IPS-NIHi7 (cell line): Measurements from ENCODE around the gene SDHA.
"Not testable (repeated sequence)": the region's sequence is repeated elsewhere in the genome, so short reads cannot be mapped to it uniquely, and the experiment has no call there.

Experiments
- DNase-seq: peaks from one replicate; pipeline ENCODE4 v3.0.0; 2012; ENCODE audit warnings: mixed read lengths; ENCODE audit errors: extremely low spot score

The SDHA gene

DNA sequence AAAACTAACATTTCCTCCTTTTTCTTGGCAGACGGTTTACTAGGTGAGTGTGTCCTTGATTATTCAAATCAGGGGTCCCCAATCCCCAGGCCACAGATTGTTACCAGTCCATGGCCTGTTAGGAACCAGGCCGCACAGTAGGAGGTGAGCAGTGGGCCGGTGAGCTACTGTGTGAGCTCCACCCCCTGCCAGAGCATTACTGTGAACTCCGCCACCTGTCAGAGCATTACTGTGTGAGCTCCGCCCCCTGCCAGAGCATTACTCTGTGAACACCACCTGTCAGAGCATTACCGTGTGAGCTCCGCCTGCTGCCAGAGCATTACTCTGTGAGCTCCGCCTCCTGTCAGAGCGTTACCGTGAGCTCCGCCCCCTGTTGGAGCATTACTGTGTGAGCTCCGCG is 39.0 kb downstream of the SDHA start:
- DNase-seq, result no peak

DNA sequence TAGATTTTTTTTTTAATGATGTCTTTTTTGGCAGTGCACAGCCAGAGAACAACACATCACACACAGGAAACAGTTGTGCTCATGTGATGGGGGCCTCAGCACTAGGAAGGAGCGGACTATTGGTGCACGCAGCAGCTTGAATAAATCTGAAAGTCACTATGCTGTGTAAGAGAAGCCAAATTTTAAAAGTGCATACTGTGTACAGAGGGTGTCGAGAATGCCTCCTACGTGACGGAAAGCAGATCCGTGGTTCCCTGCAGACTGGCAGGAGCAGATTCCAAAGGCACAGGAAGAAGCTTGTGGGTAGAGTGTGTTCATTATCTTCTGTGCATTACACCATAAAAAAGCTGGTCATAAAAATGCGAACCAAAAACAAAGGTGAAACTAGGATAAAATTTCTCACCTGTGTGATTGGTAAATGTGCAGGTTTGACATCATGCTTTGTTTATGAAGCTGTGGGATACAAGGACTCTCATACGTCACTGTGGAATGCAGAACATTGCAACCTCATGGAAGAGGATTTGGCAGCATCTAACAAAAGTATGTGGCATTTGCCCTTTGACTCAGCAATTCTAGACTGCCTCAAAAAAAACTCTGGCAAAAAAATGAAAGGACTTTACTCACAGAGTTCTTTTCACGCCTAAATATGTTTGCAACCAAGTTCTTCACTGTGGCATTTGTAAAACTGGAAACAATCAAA is 45.3 kb downstream of the SDHA start:
- not testable (repeated sequence) for DNase-seq

DNA sequence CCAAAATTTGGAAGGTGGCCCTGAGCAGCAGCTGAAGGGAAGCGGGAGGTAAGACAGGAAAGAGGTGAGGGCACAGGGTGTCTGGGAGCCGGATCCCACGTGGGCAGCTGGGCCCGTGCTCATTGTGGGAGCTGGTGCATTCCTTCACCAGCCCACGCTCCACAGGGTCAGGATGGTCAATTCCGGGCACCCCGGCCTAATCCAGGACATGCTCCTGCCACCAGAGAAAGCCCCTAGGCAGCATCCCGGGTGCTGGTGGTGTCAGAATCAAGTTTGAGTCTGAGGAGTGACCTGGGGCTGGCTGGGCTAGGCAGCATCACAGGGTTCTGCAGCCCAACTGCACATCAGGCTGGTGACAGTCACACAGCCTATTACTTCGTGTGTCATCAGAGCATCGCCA is 46.2 kb downstream of the SDHA start:
- DNase-seq, result no peak

DNA sequence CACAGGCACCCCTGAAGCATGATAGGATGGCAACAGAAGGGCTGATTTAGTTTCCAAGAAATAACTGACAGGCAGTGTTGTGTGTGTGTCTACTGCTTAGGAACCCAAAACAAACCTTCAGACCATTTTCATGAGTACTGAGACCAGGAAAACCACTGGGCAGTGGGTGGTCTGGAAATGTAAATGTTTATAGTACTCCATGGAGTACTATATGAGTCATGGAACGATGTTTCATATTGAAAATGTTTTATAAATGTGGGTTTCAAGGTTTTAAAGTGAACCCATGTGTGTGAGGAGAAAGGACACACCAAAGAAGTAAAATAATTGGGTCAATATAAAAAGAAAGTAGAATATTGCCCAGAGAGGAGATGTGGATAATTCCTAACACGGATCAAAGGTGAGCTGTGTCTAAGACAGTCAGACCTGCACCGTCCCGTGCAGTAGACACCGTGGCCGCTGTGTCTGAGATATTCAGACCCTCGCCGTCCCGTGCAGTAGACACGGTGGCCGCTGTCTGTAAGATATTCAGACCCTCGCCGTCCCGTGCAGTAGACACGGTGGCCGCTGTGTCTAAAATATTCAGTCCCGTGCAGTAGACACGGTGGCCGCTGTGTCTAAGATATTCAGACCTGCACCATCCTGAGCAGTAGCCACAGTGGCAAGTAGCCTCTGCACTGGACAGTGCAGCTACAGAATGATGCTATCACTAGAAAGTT is 48.3 kb downstream of the SDHA start:
- DNase-seq, result not testable (repeated sequence)

DNA sequence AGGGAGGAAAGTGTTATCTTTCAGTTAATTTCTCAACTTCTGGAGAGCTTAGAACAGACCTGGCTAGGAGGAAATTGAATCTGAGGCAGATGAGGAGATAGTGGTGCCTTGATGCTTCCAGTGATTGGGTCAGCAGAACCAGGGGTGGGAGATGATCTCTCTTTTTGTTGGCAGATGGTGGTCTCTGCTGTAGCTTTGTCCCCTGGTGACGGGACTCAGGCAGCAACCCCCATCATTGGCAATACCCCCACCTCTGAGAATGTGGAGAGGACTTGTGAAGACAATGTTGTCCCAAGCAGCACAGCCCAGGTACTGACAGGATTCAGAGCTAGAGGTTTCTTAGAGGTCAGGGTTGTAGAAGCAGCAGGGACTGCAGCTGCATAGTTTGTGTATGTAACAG is 49.6 kb downstream of the SDHA start:
- no peak for DNase-seq

DNA sequence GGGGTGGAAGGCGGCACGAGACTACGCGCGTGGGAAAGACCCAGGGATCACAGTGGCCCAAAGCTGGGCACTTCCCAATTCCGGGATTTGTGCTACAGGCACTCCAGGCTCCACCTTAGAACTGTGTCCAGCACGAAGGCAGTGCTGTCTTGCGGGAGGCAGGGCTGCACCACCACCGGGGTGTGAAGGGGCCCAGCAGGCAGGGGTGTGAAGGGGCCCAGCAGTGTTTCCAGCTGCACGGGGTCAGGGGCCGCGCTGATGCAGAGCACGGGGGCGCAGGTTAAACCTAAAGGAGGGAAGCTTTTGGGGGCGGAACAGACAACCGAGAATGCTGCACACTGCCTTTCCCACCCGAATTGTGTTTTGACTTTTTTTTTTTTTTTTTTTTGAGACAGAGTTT is 52.2 kb downstream of the SDHA start:
- DNase-seq, result no peak

DNA sequence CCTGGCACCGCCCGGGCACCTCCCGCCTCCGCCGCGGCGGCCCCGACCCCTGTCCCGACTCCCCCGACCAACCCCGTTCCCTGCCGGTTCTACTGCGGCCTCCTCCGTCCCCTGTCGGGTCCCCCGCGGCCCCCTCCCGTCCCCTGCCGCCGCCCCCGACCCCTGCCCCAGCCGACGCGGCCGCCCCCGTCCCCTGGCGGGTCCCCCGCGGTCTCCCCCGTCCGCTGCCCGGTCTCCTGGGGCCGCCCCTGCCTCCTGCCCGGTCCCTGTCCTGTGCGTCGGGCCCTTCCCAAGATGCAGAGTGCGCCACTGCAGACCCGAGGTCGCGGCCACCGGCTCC is 53.7 kb downstream of the SDHA start:
- not testable (repeated sequence) for DNase-seq

DNA sequence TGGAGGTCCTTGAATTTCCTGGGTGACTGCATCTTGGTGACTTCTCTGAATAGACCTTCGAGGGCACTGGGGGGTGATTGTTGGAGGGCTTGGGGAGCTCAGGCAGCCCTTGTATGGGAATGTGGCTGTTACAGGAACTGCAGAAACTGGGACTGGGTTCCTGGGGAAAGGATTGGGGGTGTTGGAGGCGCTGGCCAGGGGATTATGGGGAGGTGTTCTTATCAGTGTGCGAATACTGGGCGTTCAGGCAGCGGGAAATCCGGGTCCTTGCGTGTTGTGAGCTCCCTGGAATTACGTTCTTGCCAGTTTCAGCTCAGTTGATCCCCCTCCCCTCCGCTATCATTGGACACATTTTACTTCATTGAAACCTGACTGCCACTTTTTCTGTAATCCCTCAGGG is 55.0 kb downstream of the SDHA start:
- not testable (repeated sequence) for DNase-seq

DNA sequence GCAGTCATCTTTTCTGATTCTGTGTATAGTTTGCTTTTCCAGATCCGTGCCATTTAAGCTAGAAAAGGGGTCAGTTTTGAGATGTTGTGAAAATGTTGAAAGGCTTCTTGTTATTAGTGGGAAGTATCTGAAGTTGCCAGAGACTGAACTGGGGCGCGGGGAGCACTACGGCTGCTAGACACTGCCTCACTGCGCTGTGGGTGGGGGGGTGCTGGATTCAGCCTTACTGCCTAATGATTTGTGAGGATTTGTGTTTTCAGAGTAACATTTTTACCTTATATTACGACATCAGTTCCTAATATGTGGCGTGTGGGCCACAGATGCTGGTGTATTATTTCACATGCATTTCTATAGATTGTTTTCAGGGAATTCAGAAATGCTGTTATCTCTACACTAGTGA is 55.4 kb downstream of the SDHA start:
- not testable (repeated sequence) for DNase-seq

DNA sequence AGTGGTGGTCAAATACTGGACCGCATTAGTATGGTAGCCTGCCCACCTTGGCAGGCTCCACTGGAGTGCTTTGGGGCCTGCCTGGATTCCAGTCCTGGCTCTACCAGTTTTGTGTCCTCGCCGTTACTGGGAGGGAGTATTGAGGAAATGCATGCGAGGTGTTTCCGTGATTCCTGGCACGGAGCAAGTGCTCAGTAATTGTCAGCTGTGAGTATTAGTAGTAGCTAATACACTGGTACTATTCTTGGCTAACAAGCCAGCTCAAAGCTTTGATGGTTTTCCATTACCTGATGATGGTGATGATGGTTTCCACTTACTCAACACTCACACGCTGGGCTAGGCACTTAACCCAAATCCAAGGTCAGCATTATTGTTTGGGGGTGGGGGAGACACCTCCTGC is 56.2 kb downstream of the SDHA start:
- not testable (repeated sequence) for DNase-seq

DNA sequence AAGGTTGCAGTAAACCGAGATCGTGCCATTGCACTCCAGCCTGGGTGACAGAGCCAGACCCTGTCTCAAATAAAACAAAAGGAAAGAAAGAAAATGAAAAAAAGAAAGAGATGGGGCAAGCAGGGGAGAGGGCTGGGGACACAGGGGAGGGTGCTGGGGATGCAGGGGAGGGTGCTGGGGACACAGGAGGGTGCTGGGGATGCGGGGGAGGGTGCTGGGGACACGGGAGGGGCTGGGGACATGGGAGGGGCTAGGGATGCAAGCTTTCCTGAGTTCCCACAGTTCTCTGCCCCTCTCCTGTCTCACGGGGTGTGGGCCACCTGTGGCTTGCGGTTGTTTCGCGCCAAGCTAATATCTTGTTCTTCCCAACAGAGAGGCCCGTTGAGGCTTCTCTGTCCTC is 60.5 kb downstream of the SDHA start:
- no peak for DNase-seq

DNA sequence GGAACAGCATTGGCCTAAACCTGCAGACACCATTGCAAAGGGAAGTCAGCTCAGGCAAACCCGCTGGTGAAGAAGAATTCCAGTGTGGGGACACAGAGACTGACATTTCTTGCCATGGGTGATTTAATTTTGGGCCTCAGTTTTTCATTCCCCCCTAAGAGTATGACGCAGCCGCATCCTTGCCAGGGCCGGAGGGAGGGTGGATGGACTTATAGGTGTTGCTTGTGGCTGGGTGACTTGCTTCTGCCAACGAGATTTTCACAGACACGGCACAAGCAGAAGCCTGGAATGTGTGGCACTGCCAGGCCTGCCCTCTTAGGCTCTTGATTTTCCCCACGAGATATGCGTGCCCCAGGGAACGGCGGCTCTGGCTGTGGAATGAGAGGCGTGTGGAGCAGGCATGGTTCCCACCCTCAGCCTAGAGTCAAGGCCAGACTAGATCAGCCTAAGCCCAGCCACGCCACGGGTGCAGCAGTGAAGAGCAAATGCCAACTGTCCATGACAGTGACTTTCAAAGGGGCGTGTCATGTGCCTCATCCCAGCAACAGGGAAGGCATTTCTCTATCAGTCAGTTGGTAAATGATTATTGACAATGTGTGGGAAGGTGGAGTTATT is 61.0 kb downstream of the SDHA start:
- not testable (repeated sequence) for DNase-seq

DNA sequence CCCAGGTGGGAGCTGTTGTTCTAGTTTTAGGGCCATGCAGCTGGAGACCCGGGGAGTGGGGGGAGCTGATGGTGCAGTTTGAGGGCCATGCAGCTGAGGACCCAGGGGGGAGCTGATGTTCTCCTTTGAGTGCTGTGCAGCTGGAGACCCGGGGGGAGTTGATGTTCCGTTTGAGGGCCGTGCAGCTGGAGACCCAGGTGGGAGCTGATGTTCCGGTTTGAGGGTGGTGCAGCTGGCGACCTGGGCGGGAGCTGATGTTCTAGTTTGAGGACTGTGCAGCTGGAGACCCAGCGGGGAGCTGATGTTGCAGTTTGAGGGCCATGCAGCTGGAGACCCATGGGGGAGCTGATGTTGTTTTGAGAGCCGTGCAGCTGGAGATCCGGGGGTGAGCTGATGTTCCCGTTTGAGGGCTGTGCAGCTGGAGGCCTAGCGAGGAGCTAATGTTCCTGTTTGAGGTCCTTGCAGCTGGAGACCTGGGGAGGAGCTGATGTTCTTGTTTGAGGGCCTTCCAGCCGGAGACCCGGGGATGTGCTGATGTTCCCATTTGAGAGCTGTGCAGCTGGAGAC is 68.0 kb downstream of the SDHA start:
- DNase-seq, result no peak

DNA sequence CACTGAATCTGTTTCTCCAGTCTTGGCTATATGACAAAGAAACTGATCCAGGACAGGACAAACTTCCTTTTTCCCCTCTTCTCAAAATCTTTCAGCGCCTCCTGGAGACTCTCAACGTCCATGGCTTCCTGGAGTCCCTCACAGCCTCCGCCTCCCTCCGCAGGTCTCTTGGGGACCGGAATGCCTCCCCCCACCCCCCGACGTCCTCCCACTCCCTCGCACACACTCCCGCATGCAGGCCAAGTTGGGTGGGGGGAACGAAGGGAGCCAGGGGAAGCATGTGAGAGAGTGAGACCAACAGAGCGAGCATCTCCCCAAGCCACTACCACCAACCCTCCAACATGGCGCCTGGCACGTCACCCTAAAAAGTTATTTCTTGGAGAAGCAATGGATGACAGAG is 72.1 kb downstream of the SDHA start:
- DNase-seq, result not testable (repeated sequence)

DNA sequence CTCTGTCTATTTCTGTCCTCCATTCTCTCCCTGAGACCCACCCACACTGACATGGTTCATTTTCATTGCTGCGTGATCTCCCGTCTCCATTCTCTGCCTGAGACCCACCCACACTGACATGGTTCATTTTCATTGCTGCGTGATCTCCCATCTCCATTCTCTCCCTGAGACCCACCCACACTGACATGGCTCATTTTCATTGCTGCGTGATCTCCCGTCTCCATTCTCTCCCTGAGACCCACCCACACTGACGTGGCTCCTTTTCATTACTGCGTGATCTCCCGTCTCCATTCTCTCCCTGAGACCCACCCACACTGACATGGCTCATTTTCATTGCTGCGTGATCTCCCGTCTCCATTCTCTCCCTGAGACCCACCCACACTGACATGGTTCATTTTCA is 73.2 kb downstream of the SDHA start:
- not testable (repeated sequence) for DNase-seq

DNA sequence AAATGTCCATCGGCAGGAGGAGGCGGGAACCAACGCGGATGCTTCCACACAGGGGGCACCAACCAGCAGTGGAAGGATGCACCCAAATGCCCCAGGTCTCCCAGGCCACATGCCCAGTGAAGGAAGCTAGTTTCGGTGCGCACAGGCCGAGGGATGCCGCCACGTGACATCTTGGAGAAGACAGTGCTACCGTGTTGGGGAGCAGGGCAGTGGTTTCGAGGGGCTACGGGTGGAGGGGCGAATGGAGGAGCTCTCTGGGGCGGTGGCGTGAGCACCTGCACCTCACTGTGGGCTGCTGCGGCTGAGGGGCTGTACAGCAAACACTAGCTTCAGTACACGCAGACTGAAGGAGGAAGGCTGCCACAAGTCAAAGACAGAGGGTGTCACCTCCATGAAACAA is 76.7 kb downstream of the SDHA start:
- DNase-seq, result not testable (repeated sequence)

DNA sequence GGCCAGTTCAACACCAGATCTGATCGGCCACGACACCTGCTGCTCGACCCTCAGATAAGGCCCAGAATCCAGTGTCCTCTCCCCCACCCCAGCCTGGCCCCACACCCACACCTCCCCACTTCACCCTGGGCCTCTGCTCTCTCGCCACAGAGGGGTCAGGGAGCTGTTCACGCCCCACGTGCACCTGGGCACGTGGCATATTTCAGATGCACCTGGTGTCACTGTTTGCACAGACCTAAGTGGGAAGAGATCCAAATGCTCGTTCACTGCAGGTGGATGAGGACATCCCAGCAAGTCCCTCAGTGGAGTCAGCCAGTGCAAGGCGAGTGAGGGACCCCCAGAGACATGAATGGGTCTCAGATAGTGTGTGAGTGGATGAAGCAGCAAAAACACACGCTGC is 78.1 kb downstream of the SDHA start:
- DNase-seq, result not testable (repeated sequence)

DNA sequence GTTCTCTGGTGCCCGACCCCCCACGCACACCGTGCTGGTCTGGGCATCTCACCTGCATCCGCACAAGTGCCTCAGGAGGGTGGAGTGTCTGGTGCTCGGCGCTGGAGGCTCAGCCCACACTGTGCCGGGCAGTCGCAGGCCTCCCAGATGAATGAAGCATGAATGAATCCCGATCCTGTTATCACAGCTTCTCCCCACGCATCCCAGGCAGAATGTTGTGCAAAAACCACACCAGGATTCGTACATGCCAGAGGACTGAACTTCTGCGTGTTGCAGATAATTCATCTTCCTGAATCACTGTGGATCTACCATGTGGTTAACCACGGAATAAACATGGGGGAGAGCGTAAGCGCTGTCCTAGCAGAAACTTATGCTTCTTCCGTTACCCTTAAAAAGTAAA is 78.8 kb downstream of the SDHA start:
- not testable (repeated sequence) for DNase-seq

DNA sequence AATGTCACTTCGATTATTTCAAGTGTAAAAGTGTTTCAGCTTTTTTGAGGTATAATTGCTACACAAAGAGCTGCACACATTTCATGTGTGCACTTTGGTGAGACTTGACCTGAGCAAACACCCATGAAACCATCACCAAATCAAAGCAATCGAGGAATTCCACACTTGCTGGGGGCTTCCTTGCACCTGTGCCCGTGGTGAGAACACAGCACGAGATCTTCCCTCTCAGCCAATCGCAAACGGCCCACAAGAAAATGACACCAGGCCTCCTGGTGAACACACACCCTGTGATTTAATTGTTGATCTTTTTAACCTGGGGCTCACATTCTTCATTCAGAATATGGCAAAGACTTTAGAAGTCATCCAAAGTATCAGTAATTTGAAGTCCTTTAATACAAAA is 79.3 kb downstream of the SDHA start:
- DNase-seq, result not testable (repeated sequence)

DNA sequence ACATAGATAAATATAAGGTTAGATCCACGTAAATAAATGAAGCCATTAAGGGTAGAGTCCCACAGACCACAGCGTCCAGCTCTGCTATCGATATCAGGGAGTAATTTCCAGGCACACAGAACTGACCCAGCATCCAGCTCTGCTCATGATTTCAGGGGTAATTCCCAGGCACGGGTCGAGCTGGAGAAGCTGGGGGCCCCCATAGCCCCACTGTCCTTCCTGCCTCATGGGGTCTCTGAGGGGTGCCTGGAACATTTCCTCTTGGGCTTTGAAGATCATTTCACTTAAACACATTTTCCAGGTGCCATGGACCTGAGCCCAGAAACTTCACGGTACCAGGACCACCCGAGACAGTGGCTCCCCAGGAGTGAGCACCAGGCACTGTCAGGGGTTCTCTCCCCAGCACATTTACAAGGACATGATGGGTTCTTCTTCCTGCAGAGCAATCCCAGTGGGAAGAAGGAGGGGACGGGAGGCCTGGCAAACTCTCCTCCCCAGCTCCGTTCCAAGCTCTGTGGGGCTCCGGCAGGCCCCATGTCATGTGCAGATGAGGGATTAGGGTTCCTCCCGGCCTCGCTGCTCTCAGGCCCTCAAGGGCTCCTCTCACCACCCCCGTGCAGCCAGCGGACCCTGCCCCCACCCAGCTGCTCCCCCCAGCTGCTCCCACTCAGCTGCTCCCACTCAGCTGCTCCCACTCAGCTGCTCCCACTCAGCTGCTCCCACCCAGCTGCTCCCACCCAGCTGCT is 80.0 kb downstream of the SDHA start:
- DNase-seq, result not testable (repeated sequence)

DNA sequence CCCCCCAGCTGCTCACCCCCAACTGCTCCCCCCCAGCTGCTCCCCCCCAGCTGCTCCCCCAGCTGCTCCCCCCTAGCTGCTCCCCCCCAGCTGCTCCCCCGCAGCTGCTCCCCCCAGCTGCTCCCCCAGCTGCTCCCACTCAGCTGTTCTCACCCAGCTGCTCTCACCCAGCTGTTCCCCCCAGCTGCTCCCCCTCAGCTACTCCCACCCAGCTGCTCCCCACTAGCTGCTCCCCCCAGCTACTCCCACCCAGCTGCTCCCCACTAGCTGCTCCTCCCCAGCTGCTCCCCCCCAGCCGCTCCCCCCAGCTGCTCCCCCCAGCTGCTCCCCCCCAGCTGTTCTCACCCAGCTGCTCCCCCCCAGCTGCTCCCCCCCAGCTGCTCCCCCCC is 80.6 kb downstream of the SDHA start:
- DNase-seq, result no peak

DNA sequence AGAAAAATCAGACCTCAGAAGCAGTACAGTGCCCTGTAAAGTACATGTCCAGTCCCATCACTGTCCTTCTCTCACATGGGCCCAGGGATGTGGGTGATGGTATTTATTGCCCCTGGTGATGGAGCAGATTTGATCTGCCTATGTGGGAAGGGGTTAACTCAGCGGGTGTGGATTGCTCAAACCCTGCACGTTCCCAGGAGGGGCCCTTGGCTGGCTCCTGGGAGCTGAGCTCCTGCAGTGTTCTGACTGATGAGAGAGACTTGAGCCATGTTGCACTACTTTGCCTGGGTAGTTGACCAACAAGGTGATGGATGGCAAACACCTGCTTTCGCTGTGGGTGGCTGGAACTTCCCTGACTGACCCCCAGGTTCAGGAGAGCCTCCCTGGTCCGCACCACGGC is 81.8 kb downstream of the SDHA start:
- not testable (repeated sequence) for DNase-seq
